ENCODE measurements around the gene KREMEN1.

- TF ChIP-seq CTCF (IDR thresholded peaks at IDR 0.05) (no peak), EZH2 (IDR thresholded peaks at IDR 0.05) (no peak)
Measured at GRCh38 chr22:29129808-29130140, 56.9 kb downstream of the KREMEN1 start.

All from neural progenitor cell (in vitro differentiated cells).